H1 (cell line): Measurements from ENCODE around the gene PTPRG. TPM values are rescaled to one million over a fixed set of nuclear protein-coding genes. Genes with fewer than 3 reads are reported as not detected.

Experiments
- CTCF ChIA-PET: fragments of 300-600 bp; sonication (Branson Sonifier 250); formaldehyde crosslinking; loops from one replicate; lab custom pipeline; 2021; ENCODE audit not compliant: partially characterized antibody; lab: Charles Lee
- POLR2A ChIA-PET: fragments of 300-600 bp; sonication (Branson Sonifier 250); formaldehyde crosslinking; loops from one replicate; lab custom pipeline; 2021; ENCODE audit warnings: inconsistent platforms; ENCODE audit not compliant: partially characterized antibody; lab: Charles Lee
- DNase-seq, 2 experiments: peaks; one replicate each; pipeline versions ENCODE4 v3.0.0 to v3.0.0-alpha.2; 2010 to 2022; ENCODE audit warnings: low spot score in 2 of 2, low read depth in 1 of 2, mixed read lengths in 1 of 2
- FAIRE-seq: peaks from 2 replicates; lab custom pipeline; 2011; peaks lifted over from hg19 to GRCh38; lab: Jason Lieb, UNC
- H2AFZ ChIP-seq: 2 replicates; pipeline ENCODE4 v1.8.1; 2012; ENCODE audit warnings: low read length, inconsistent platforms
- H2AK5ac ChIP-seq: 2 replicates; pipeline ENCODE4 v1.6.1; 2013; ENCODE audit warnings: low read depth, low read length
- H2BK120ac ChIP-seq: replicated peaks from 2 replicates; pipeline ENCODE3; 2013; ENCODE audit warnings: low read depth, low read length, inconsistent platforms
- H2BK12ac ChIP-seq: 2 replicates; pipeline ENCODE4 v1.6.1; 2013; ENCODE audit warnings: low read depth, low read length
- H2BK15ac ChIP-seq: 2 replicates; pipeline ENCODE4 v1.6.1; 2013; ENCODE audit warnings: low read length
- H2BK20ac ChIP-seq: 2 replicates; pipeline ENCODE4 v1.6.1; 2013; ENCODE audit warnings: low read length
- H2BK5ac ChIP-seq: 2 replicates; pipeline ENCODE4 v1.6.1; 2013; ENCODE audit warnings: low read depth, low read length
- H3K14ac ChIP-seq: 2 replicates; pipeline ENCODE4 v1.6.1; 2013; ENCODE audit warnings: inconsistent platforms; ENCODE audit not compliant: insufficient read length
- H3K18ac ChIP-seq: 2 replicates; pipeline ENCODE4 v1.6.1; 2013; ENCODE audit warnings: low read length; ENCODE audit errors: extremely low read depth
- H3K23ac ChIP-seq: 2 replicates; pipeline ENCODE4 v1.6.1; 2013; ENCODE audit warnings: inconsistent platforms; ENCODE audit not compliant: insufficient read length
- H3K23me2 ChIP-seq: 2 replicates; pipeline ENCODE4 v1.6.1; 2013; ENCODE audit warnings: low read depth, low read length
- H3K27ac ChIP-seq: 2 replicates; pipeline ENCODE4 v1.6.1; 2011; ENCODE audit warnings: low read depth, low read length, inconsistent platforms
- H3K27me3 ChIP-seq, 4 experiments: replicated peaks in 1 of 4; 1 replicate in 1 of 4; 2 replicates in 3 of 4; pipeline versions ENCODE4 v1.6.1 to v1.8.1; 2011 to 2013; ENCODE audit warnings: low read length in 3 of 4, mild to moderate bottlenecking in 3 of 4, inconsistent platforms in 2 of 4, mixed read lengths in 2 of 4, moderate library complexity in 1 of 4; ENCODE audit not compliant: control insufficient read depth in 3 of 4, insufficient read depth in 3 of 4; ENCODE audit errors: extremely low read depth in 1 of 4
- H3K36me3 ChIP-seq, 4 experiments: 2 replicates each; pipeline versions ENCODE4 v1.6.1 to v1.8.1; 2011 to 2013; ENCODE audit warnings: mild to moderate bottlenecking in 4 of 4, low read length in 3 of 4, moderate library complexity in 2 of 4, control low read depth in 1 of 4, inconsistent platforms in 1 of 4; ENCODE audit not compliant: insufficient read depth in 4 of 4, control insufficient read depth in 2 of 4
- H3K4ac ChIP-seq: replicated peaks from 2 replicates; pipeline ENCODE3; 2013; ENCODE audit warnings: low read length, low read depth, mixed read lengths, inconsistent platforms; ENCODE audit not compliant: insufficient read length
- H3K4me1 ChIP-seq, 4 experiments: replicated peaks in 1 of 4; 1 replicate in 1 of 4; 2 replicates in 3 of 4; pipeline versions ENCODE4 v1.6.1 to v1.8.1; 2011 to 2013; ENCODE audit warnings: low read length in 3 of 4, inconsistent platforms in 2 of 4, mixed read lengths in 1 of 4; ENCODE audit not compliant: insufficient read depth in 4 of 4, control insufficient read depth in 3 of 4
- H3K4me2 ChIP-seq, 2 experiments: 2 replicates each; pipeline versions ENCODE4 v1.6.1 to v1.8.1; 2011 to 2013; ENCODE audit warnings: low read depth in 2 of 2, low read length in 2 of 2, control low read depth in 1 of 2, inconsistent platforms in 1 of 2, mild to moderate bottlenecking in 1 of 2; ENCODE audit not compliant: insufficient read depth in 1 of 2
- H3K4me3 ChIP-seq, 4 experiments: fragments of 200-600, 300-600 bp in 1 of 4; sonication (generic), shearing (Covaris generic), sonication (Bioruptor Twin) in 1 of 4; 2 replicates each; pipeline versions ENCODE4 v1.5.1 to v1.8.1; 2011 to 2016; ENCODE audit warnings: low read length in 4 of 4, low read depth in 3 of 4, control low read depth in 2 of 4, inconsistent platforms in 2 of 4, mild to moderate bottlenecking in 2 of 4, mixed read lengths in 1 of 4, moderate library complexity in 1 of 4; ENCODE audit not compliant: insufficient read depth in 2 of 4; ENCODE audit errors: extremely low read depth in 1 of 4
- H3K56ac ChIP-seq: replicated peaks from 2 replicates; pipeline ENCODE3; 2013; ENCODE audit warnings: low read depth, mild to moderate bottlenecking, mixed read lengths, low read length, inconsistent platforms; ENCODE audit not compliant: insufficient read length
- H3K79me1 ChIP-seq: 2 replicates; pipeline ENCODE4 v1.6.1; 2013; ENCODE audit warnings: low read depth, low read length, control low read depth
- H3K79me2 ChIP-seq, 2 experiments: 2 replicates each; pipeline versions ENCODE4 v1.6.1 to v1.8.1; 2012 to 2013; ENCODE audit warnings: low read length in 2 of 2, mild to moderate bottlenecking in 2 of 2, inconsistent platforms in 1 of 2; ENCODE audit not compliant: insufficient read depth in 2 of 2, control insufficient read depth in 1 of 2
- H3K9ac ChIP-seq, 4 experiments: replicated peaks in 1 of 4; 1 replicate in 1 of 4; 2 replicates in 3 of 4; pipeline versions ENCODE4 v1.6.1 to v1.8.1; 2011 to 2013; ENCODE audit warnings: low read depth in 3 of 4, low read length in 3 of 4, control low read depth in 2 of 4, mild to moderate bottlenecking in 2 of 4, moderate library complexity in 2 of 4, inconsistent platforms in 1 of 4; ENCODE audit errors: extremely low read depth in 1 of 4
- H3K9me3 ChIP-seq, 2 experiments: 2 replicates each; pipeline versions ENCODE4 v1.6.1 to v1.8.1; 2012 to 2013; ENCODE audit warnings: mild to moderate bottlenecking in 2 of 2, moderate library complexity in 2 of 2, control low read depth in 1 of 2, inconsistent platforms in 1 of 2, low read depth in 1 of 2, low read length in 1 of 2, mixed read lengths in 1 of 2; ENCODE audit not compliant: insufficient read depth in 2 of 2
- H4K20me1 ChIP-seq, 2 experiments: replicated peaks in 1 of 2; 2 replicates each; pipeline versions ENCODE3 to v1.8.1; 2011 to 2013; ENCODE audit warnings: inconsistent platforms in 2 of 2, low read length in 2 of 2, mild to moderate bottlenecking in 1 of 2; ENCODE audit not compliant: insufficient read depth in 2 of 2, control insufficient read depth in 1 of 2
- H4K5ac ChIP-seq: 2 replicates; pipeline ENCODE4 v1.6.1; 2013; ENCODE audit warnings: low read length, low read depth, mixed read lengths, inconsistent platforms; ENCODE audit not compliant: insufficient read length
- H4K8ac ChIP-seq: 2 replicates; pipeline ENCODE4 v1.8.0; 2013; ENCODE audit warnings: mild to moderate bottlenecking, moderate library complexity, low read length, inconsistent platforms; ENCODE audit not compliant: insufficient read depth; ENCODE audit errors: extremely low read depth
- H4K91ac ChIP-seq: replicated peaks from 2 replicates; pipeline ENCODE3; 2013; ENCODE audit warnings: low read length, mixed read lengths, inconsistent platforms; ENCODE audit not compliant: insufficient read length
- CBX8 ChIP-seq: fragments of 300-800, 300-1000 bp; sonication (generic); IDR thresholded peaks from 2 replicates; pipeline ENCODE4 v1.7.1; 2016; ENCODE audit warnings: low read depth, low read length, borderline replicate concordance
- CHD1 ChIP-seq: IDR thresholded peaks from 2 replicates; pipeline ENCODE4 v1.6.1; 2012; ENCODE audit warnings: low read depth, low read length, improper control_type of control experiment
- JUN ChIP-seq: IDR thresholded peaks from 2 replicates; pipeline ENCODE4 v1.6.1; 2011; ENCODE audit warnings: low read depth, mild to moderate bottlenecking, improper control_type of control experiment, low read length
- MAFK ChIP-seq: IDR thresholded peaks from 2 replicates; pipeline ENCODE4 v1.6.1; 2012; ENCODE audit warnings: low read depth, mild to moderate bottlenecking, improper control_type of control experiment, low read length
- PHF8 ChIP-seq: fragments of 200-600 bp; sonication (generic); conservative IDR thresholded peaks from 2 replicates; pipeline ENCODE4 v1.7.1; 2012; ENCODE audit warnings: low read depth, mild to moderate bottlenecking, inconsistent platforms, low read length, moderate library complexity
- RBBP5 ChIP-seq: IDR thresholded peaks from 2 replicates; pipeline ENCODE4 v1.7.1; 2012; ENCODE audit warnings: low read depth, mild to moderate bottlenecking, inconsistent platforms, low read length, moderate library complexity, borderline replicate concordance
- RFX5 ChIP-seq: IDR thresholded peaks from 2 replicates; pipeline ENCODE4 v1.6.1; 2011; ENCODE audit warnings: low read depth, low read length, improper control_type of control experiment, borderline replicate concordance
- SIRT6 ChIP-seq: IDR thresholded peaks from one replicate; pipeline ENCODE4 v1.7.1; 2012; ENCODE audit warnings: low read length, inconsistent platforms
- YY1 ChIP-seq: IDR thresholded peaks from 2 replicates; pipeline ENCODE4 v1.6.1; 2011; ENCODE audit warnings: low read depth, mild to moderate bottlenecking, low read length
- WGBS, 2 experiments: shearing (Covaris generic) in 1 of 2; methylation state at CpG; one replicate each; pipeline versions ENCODE4 v1.1.6 to v1.1.7; 2013 to 2015; ENCODE audit warnings: low lambda C conversion rate in 2 of 2, mixed read lengths in 2 of 2, inconsistent platforms in 1 of 2, low coverage in 1 of 2, missing lambda C conversion rate in 1 of 2; ENCODE audit not compliant: insufficient replicate concordance in 2 of 2, insufficient coverage in 1 of 2, insufficient read length in 1 of 2; ENCODE audit errors: extremely low coverage in 1 of 2, missing lambda C conversion rate in 1 of 2; 5-methylcytosine and 5-hydroxymethylcytosine counted together
- polyA plus RNA-seq, 7 experiments: library from polyadenylated mRNA; depleted of rRNA in 3 of 7; stranded (reverse) in 5 of 7; unstranded in 2 of 7; fragments of >200 nt in 5 of 7; fragments of 200-250 nt in 2 of 7; gene quantifications; 1 replicate in 5 of 7; 2 replicates in 1 of 7; 4 replicates in 1 of 7; pipeline versions ENCODE4 v1.2.1 to v1.2.3, GENCODE V29; 2011 to 2013; ENCODE audit warnings: missing spikeins in 2 of 7, mixed read lengths in 2 of 7
- total RNA-seq: library from RNA; stranded (reverse); fragmentation: NEBNext Ultra II Directional; extraction: Animal tissue kit (Norgen Biotek cat#: 25700); gene quantifications from 2 replicates; pipeline ENCODE4 v1.2.1, GENCODE V29; 2021

PTPRG gene
- total and polyA plus RNA-seq, 2 of the 8 experiments (the other 6 are each of a cell fraction or from before 2014, with no cell fraction given), result 23.3 to 96.2 TPM

GRCh38 chr3:61974662-61975061 lies 413.3 kb downstream of the PTPRG start:
- Histone ChIP-seq H3K27me3 (no peaks in the 10 kb centered on the region), H4K91ac (no peak overlapping the region), H2AFZ (no peak overlapping the region), H4K5ac (no peak overlapping the region), H2BK15ac (no peak overlapping the region), H3K36me3 (no peaks in the 10 kb centered on the region), H3K23ac (no peak overlapping the region), H2BK120ac (no peak overlapping the region), H3K79me1 (no peaks in the 10 kb centered on the region), H3K79me2 (peaks cover 0 to 76% of the 10 kb centered on the region in 2 experiments; a peak in 2 of 4 replicates), H3K4me1 (peaks cover 2 to 11% (median 4%) of the 10 kb centered on the region in 4 experiments; a peak in 6 of 7 replicates)
- TF ChIP-seq RFX5 (no peak), JUN (no peak), RBBP5 (no peak), CBX8 (no peak), SIRT6 (no peak), MAFK (no peak), PHF8 (no peak), YY1 (no peak), CHD1 (no peak)
- TF ChIP-seq, all 59 proteins: peak for 0
- no peak overlapping the region for H3K9ac ChIP-seq
- 78% methylated on average over 2 of the region's 2 CpGs; no CpG with 5 or more reads in 1 of the 2 experiments for WGBS, 2 experiments
- H4K8ac ChIP-seq, result no peak overlapping the region
- H2BK5ac ChIP-seq, result no peak overlapping the region
- no peak overlapping the region for H3K18ac ChIP-seq
- ChIA-PET CTCF (no interaction called here), POLR2A (no interaction called here)
- H3K23me2 ChIP-seq, result no peaks in the 10 kb centered on the region
- H3K9me3 ChIP-seq, result no peaks in the 10 kb centered on the region
- H4K20me1 ChIP-seq, result peaks cover 0 to 2% of the 10 kb centered on the region in 2 experiments
- no peak overlapping the region for H3K4me3 ChIP-seq
- no peak overlapping the region for H2BK12ac ChIP-seq
- no peak overlapping the region for H2AK5ac ChIP-seq
- no peak for FAIRE-seq
- no peak overlapping the region for H3K4me2 ChIP-seq
- no peak overlapping the region for H3K4ac ChIP-seq
- DNase-seq, result no peak
- no peak overlapping the region for H3K27ac ChIP-seq
- no peak overlapping the region for H3K56ac ChIP-seq
- H3K14ac ChIP-seq, result no peak overlapping the region
- H2BK20ac ChIP-seq, result no peak overlapping the region
